HG03439 (cell line): ENCODE measurements around the gene PDCD6IP.
"Not testable (repeated sequence)": the region's sequence is repeated elsewhere in the genome, so short reads cannot be mapped to it uniquely, and the experiment has no call there.

Experiments used
- ATAC-seq: cut with Tn5 transposase; IDR thresholded peaks from one replicate; pipeline ENCODE4 v1.9.1; 2021; ENCODE audit warnings: mild to moderate bottlenecking, moderate library complexity; ENCODE audit not compliant: unreplicated experiment

Gene PDCD6IP

DNA sequence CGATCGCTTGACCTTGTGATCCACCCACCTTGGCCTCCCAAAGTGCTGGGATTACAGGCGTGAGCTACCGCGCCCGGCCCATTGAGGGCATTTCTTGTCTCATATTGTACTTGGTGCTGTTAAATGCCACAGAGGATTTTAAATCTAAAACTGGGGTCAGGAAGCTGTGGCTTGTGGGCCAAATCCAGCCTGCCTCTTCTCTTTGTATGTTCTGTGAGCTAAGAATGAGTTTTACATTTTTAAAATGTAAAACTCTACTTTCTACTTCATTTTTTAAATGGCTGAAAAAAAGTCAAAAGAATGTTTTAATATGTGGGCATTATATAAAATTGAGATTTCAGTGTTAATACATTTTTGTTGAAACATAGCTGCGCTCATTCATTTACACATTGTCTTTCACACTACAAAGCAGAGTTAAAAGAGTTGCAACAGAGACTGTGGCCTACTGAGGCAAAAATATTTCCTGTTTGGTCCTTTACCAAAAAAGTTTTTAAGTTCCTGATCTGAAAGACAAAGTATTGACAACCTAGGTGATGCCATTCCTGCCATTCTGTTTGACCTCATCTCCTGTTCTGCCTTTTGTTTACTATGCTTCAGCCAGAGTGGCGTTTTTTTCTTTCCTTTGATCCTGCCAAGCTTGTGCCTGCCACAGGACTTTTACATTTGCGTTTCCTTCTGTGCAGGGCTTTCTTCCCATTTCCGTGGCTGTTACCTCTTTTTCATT is 50.4 kb downstream of the PDCD6IP start:
- no peak for ATAC-seq

DNA sequence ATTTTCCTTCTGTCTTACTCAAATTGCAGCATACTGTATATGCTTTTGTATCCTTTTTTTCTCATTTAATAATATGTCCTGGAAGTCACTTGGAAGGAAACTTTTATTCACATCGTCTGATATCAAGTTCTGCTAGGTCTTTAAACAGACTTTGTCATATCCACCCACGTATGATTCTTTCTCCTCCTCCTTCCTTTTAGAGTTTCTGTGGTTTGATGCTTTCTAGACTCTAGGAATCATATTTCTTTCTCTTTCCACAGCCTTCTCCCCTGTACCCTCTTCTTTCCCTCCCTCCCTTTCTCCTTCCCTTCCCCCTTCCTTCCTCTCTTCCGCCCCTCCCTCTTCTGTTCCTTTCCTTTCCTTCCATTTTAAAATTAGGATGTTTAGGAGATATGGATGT is 52.2 kb downstream of the PDCD6IP start:
- ATAC-seq = not testable (repeated sequence)

DNA sequence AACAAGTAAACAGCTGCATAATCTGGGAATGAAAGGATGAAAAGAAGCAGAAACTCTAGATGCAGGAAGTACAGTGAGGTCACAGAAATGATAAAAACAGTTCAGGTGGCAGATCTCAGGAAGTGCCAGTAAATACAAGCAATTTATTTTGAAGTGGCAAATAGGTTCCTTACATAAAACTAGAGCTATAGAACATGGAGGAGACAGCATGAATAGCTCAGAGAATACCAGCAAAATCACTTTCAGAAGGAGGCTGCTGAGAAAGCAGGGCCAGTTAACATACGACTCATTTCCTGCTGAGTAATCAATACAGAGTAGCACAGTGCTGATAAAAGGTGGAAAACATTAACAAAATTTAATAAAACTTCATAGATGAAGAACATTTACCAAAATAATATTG is 57.0 kb downstream of the PDCD6IP start:
- not testable (repeated sequence) for ATAC-seq

DNA sequence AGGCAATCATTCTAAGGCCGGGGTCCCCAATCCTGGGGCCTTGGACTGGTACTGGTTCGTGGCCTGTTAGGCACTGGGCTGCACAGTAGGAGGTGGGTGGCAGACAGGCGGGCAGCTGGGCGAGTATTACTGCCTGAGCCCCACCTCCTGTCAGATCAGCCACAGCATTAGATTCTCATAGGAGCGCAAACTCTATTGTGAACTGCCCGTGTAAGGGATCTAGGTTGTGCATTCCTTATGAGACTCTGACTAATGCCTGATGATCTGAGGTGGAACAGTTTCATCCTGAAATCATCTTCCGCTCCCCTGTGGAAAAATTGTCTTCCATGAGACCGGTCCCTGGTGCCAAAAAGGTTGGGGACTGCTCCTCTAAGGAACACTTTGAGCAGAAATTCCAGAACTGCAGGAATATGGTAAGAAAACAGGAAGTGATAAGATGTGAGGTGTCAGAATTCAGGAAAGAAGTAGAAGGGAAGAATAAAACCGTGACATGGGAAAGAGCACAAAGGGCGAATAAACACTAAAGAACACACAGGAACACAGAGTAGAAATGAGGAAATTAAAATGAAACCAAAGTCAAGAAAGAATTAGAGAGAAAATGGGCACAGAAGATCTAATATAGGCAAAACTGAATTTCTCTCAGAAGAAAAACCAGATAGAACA is 57.6 kb downstream of the PDCD6IP start:
- ATAC-seq = no peak

GRCh38 chr3:33857701-33858100 is 59.3 kb downstream of the PDCD6IP start:
- not testable (repeated sequence) for ATAC-seq

DNA sequence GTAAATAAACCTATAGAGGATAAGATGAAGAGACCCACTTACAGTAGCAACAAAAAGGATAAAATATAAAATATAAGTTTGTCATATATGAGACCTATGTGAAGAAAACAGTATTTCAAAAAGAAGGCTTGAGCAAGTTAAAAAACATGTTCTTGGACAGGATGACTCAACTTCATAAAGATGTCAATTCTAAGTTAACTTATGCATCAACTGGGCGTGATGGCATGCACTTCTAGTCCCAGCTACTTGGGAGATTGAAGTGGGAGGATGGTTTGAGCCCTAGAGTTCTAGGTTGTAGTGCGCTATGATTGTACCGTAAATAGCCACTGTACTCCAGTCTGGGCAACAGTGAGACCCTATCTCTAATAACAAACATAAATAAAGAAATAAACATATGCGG is 59.7 kb downstream of the PDCD6IP start:
- ATAC-seq = no peak

DNA sequence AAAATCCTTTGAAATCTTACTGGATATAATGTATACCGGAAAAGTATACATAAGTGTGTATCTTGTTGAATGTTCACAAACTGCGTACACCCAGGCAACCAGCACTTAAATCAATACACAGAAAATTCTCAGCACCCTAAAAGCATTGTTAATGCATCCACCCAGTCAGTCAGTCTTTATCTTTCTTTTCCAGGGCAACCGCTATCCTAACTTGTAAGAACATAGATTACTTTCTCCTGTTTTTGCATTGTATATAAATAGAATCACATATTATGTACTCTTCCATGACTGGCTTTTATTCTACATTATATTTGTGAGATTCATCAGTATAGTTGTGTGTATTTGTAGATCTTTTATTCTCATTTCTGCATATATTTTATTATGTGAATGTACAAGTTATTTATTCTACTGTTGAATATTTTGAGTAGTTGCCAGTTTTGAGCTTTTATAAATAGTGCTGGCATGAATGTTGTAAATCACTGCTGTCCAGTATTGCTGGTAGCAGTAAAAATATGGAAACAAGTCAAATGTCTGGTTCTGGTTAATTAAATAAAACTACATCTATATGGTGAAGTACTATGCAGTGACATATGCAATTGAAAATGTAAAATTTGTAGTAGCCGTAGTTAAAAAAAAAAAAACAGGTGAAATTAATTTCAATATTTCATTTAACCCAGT is 62.1 kb downstream of the PDCD6IP start:
- ATAC-seq = no peak

GRCh38 chr3:33865133-33865532 is 66.7 kb downstream of the PDCD6IP start:
- ATAC-seq = no peak

- no peak for ATAC-seq
These were observed 69.9 kb downstream of the PDCD6IP start for GRCh38 chr3:33868309-33868708.

DNA sequence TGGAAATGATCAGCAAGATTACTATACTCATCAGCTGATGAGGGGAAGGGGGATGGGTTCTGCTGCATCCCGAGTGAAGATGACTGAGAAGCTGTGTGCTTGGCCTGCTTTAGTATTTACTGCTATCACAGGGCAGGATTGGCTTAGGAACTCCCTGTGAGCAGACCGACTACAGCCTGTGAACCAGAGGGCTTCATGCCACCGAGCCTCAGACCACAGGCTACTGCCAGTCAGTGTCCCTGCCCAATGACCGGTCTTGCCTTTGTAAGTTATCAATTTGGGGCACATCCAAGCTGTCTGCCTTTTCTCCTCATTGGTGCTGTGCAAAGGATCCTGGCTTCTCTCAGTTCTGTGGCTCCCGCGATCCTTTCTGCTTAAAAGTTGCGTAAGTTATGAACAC is 71.5 kb downstream of the PDCD6IP start:
- no peak for ATAC-seq

DNA sequence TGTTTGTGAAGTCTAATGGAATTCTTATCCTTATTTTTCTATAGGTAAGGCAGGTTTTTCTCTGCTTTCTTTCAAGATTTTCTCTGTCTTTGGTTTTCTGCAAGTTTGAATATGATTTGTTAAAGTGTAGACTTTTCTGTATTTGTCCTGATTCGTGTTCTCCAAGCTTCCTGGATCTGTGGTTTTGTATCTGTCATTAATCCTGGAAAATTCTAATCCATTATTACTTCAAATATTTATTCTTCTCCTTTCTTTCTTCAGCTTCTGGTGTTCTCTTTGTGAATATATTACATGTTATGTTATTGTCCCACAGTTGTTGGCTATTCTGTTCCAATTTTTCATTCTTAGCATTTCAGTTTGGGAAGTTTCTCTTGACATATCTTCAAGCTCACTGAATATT is 76.4 kb downstream of the PDCD6IP start:
- no peak for ATAC-seq

- no peak for ATAC-seq
These were observed 77.2 kb downstream of the PDCD6IP start for GRCh38 chr3:33875680-33876079.

GRCh38 chr3:33877187-33877586 is 78.8 kb downstream of the PDCD6IP start:
- ATAC-seq = no peak

DNA sequence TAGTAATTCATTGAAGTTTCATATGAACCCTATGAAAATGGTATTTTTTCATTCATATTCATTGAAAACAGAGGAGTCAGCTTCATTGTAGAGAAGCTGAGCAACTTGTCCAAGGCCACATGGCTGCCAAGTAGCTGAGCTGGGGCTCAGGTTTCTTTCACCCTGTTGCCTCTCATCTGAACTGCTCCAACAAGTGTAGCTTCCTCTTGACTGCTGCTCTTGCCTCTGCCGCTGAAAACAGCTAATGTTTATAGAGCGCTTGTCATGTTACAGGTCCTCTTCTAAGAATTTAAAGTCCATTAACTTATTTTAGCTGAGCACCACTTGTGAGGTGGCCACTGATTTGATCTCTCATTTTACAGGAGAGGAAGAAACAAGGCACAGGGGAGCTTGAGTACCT is 81.1 kb downstream of the PDCD6IP start:
- ATAC-seq = no peak

DNA sequence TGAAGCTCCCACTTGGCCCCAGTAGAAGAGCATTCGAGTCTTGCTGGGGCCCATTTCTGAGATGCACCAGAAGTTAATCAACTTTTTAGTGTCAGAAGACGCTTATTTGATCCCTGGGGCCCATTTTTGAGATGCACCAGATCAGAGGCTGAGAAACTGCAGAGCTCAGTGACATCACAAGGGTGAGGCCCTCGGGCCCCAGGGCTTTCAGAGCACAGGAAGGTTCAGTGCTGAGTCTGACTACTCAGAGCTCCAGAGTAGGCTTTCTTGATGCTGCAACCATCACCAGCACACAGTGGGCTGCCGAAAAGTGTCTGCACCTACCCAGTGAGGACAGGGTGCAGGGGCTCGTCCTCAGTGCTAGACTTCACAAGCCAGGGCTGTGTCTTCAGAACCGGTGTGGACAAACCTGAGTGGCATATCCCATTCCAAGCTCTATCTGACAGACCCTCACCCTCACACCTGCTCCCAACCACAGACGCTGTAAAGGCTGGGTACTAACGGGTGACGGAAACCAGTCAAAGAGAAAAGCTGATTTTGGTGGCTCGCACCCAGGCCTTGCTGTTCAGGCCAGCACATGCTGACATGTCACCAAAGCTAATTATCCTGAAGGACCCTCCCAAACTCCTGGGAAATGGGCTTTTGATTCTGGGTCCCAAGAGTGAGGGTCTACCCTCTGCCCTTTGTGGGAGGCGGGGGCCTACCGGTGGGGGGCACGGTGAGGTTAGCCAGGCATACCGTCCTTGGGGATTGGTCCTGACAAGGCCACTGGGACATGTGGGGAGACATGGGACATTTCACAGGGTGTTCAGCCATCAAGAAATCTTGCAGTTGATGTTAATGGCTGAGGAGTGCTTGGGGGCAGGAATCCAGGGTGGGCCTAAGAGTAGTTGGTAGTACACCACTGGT is 83.0 kb downstream of the PDCD6IP start:
- no peak for ATAC-seq

DNA sequence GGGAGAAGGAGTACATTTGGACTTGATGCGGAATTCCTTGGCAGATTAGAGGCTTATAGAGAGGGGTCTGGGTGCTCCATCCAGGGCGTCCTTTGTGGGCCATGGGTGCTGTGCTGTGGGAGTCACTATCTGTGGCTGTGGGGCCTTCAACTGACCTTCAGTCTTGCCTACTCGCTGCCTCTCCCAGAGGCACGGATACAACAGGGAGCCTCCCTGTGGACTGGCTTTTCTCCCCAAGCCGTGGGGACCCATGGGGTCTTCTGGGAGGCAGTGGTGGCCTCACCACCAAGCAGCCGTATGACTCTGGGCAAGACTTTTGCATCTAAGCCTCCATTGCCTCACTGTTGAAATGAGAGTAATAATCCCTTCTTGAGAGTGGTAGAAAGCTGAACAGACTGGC is 83.9 kb downstream of the PDCD6IP start:
- no peak for ATAC-seq

- ATAC-seq = peak; percentile 57
These were observed 85.1 kb downstream of the PDCD6IP start for GRCh38 chr3:33883538-33883950.

DNA sequence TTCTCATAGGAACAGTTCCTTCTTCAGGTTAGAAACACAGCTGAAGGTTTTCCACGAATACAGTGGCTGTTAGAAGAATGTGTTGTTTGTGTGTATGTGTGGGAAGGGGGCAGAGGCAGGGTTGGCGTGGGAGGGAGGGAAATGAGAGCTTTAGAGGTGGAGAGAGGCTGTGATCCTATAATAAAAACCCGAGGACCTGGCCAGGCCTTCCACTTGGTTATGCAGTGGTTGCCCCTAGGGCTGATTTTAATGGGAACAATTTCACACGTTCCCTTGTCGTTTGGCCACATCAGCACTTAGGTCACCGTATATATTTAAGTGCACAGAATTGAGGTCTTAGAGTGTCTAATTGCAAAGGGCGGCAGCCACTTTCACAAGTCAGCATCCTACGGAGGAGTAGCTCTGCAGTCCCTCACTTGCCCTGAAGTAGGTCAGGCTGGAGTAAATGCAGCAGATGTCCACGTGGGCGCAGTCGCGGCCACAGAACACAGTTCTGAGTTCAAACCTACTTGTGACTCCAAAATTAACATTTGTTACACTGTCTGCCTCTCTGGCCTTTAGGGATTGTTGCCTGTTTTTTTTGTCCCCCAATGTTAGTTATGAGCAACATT is 85.6 kb downstream of the PDCD6IP start:
- ATAC-seq = no peak

- ATAC-seq = no peak
These were observed 86.3 kb downstream of the PDCD6IP start for GRCh38 chr3:33884701-33885100.

DNA sequence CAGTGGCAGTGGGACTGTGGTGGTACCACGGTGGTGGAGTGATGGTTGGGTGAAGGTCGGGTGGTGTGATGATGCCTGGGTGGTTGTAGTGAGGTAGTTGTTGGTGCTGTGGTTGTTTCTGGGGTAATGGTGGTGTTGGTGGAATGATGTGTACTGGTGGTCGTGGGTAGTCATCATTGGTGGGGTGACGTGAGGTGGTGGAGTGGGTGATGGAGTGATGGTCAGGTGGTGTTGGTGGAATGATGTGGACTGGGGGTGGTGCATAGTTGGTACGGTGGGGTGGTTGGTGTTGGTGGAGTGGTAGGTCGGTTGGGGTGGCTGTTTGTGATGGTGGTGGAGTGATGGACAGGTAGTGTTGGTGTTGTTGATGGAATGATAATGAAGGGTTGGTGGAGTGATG is 87.1 kb downstream of the PDCD6IP start:
- no peak for ATAC-seq

GRCh38 chr3:33886015-33886414 is 87.6 kb downstream of the PDCD6IP start:
- no peak for ATAC-seq
